ENCODE measurements around the gene PLD1.
A peak's percentile ranks its signal among the peaks of the same experiment; 100 is the strongest.

The PLD1 gene

GRCh38 chr3:171813897-171814460 lies 3.7 kb upstream of the PLD1 start:
- DNase-seq = no peak

GRCh38 chr3:171813278-171813896 lies 3.1 kb upstream of the PLD1 start:
- no peak for DNase-seq

- DNase-seq = no peak
Measured at GRCh38 chr3:171812811-171813210, 2.5 kb upstream of the PLD1 start.

DNA sequence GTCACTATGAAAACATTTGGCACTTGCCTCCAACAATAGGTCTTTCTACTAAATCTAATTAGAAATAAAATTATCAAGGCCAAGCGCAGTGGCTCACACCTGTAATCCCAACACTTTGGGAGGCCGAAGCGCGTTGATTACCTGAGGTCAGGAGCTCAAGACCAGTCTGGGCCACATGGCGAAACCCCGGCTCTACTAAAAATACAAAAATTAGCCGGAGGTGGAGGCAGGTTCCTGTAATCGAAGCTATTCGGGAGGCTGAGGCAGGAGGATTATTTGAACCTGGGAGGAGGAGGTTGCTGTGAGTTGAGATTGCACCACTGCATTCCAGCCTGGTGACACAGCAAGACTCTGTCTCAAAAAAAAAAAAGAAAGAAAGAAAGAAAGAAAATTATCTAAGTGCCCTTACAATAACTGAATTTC lies 1.6 kb upstream of the PLD1 start:
- DNase-seq = no peak

DNA sequence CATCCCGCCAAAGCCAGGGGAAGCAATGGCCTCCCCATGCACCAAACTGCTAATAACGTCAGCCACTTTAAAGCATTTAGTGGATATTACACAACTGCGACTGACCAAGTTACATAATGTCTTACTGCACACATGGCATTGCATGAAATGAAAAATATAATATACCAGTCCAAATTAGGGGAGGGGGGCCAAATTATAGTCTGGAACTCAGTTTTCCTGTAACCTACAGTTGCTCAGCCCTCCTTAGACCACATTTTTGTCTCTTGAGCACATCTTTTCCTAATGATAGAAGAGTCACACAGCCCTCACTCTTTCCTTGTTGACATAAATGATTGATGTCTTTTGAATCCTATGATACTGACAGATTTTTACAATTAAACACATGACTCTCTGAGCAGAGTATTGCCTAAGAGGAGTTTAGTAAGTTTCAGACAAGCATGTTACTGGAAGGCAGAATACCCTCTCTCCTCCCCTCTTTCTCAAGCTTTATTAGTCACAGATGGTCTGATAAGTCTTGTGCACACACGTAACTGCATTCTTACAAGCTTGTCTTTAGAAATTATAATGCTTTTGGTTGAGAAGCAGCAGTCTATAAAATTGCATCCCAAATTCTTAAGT lies 1.1 kb upstream of the PLD1 start:
- DNase-seq = peak in 1 of 2 experiments; percentile 49

- no peak for DNase-seq
Measured at GRCh38 chr3:171810629-171811294, 479 bp upstream of the PLD1 start.

- peak in 1 of 2 experiments; percentile 32 for DNase-seq
Measured at GRCh38 chr3:171809611-171809860, 747 bp downstream of the PLD1 start.

GRCh38 chr3:171807806-171808205 lies 2.5 kb downstream of the PLD1 start:
- DNase-seq = no peak

- no peak for DNase-seq
Measured at GRCh38 chr3:171807129-171807675, 3.1 kb downstream of the PLD1 start.

DNA sequence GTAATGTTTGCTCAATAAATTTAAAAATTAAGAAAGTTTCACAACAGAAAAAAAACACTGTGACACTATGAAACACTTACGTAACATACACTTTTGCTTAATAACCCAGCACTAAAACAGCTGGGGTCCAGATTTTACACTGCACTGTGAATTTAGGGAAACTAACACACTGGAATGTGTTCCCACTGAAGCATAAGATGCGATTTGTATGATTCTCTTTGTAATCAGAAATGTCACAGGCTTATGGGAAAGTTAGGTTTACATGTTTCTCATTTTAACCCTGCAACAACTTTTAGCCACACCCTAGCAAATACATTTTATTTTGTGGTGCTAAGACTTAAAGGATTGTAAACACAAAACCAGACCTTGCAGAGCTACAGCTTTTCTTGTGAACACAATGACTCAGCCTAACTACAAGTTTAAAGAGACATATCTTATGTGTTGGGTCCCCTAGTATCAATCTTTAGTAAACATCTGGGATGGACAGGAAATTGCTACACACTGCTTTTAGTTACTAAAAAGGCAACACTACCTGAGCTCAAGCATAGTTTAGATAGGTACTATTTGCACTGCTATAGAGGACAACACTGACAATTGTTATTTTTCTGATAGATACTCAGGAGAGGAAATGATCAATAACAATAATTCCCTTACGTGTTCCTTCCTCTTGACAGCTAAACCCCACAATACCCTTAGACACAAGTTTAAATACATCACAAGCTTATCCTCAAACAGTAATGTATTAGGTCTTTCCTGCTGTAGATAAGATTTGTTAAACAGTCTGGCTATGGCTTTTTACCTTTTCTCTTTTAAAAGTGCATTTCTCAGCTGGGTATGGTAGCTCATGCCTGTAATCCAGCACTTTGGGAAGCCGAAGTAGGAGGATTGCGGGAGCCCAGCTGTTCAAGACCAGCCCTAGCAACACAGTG lies 3.8 kb downstream of the PLD1 start:
- DNase-seq = no peak

DNA sequence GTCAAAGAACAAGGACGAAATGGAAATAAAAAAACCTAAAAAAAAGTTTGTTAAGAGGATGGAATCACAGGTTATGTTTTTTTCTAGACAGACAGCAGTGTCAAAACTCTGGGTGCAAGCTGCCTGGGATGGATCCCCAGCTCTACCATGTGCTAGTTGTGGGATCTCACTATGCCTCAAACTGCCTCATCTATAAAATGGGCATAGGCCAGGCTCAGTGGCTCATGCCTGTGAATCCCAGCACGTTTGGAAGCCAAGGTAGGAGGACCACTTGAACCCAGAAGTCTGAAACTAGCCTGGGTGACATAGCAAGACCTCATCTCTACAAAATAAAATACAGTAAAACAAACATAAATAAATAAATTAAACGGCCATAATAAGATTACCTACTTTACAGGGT lies 4.6 kb downstream of the PLD1 start:
- no peak for DNase-seq

DNA sequence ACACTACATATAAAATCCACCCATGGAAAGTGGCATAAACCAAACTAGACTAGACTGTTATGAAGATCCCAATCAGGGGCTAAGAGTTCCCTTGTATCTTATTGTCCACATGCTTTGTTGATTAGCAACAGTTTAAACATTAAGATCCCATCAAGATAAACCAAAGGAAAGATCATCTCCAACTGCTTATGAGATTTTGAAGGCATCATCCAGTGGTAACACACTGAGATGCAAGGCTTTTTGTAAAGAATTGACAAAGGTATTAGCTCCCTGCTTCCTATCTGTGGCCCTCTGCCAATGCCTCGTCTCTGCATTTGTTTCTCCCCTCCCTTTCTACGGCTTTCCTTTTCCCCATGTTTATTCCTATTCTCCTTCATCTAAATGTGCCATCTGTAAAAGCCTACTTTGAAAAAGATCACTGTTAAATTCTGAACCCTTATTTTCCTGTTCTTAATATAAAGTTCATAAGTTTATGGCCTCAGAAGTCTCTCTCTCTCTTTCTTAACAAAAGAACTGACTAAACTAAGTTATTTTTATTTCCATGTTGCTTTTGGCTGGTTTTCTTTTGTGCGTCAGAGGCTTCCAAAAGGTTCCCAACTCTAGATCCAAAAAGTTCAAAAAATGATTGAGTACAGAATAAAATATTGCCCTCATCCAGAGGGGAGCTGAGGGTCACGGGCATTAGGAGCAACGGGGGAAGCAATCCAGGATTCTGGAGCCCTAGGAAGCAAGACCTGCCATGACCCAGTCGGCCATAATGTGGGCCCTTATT lies 5.5 kb downstream of the PLD1 start:
- DNase-seq = no peak

GRCh38 chr3:171803044-171803443 lies 7.2 kb downstream of the PLD1 start:
- DNase-seq = no peak

DNA sequence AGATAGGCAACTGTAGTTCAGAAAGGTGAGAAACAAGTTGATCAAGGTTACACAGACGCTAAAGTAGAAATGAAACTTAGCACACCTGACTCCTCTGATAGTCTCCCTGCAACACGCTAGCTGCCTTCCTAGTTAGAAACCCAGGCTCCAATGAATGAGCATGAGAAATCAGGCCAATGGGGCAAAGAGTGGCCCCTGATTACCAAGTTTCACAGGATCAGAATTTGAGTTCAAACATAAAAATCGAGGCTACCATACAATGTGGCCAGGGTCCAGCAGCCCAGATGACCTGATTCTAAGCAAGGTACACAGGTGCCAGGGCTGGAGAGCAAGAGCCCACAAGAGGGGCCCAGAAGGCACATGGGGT lies 7.7 kb downstream of the PLD1 start:
- DNase-seq = no peak

- no peak for DNase-seq
Measured at GRCh38 chr3:171801738-171802589, 8.3 kb downstream of the PLD1 start.

DNA sequence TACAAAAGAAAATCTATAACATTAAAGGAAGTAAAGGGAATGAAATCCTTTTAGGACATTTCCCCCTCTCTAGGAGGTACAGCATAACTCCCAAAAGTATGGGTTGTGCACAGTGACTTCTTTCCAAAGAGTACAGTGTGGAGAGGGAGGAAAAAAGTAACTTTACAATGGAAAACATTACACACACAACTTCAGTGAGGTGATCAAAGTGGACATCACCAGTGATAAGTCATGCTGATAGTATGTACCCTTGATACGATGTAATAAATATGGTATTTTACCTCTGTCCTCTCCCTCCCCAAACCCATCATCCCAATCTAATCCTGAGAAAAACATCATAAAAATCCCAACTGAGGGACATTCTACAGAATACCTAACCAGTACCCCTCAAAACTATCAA lies 10.8 kb downstream of the PLD1 start:
- DNase-seq = no peak

DNA sequence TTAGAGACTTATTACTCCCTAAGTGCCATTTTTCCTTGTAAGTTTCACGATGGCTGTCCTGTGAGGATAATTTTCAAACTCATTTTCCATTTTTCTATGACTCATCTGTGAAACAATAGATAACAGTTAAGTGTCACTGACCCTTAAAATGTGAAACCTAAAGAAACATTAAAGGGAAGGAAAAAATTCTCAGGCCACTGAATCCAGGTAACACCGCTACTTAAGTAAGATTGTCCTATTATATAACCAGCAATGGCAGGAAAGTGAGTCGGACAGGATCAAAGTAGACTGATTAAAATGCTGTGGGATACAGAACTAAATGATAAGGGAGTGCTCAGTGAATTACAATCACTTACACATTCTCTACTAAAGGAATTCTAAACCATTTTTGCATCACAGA lies 12.4 kb downstream of the PLD1 start:
- DNase-seq = no peak

GRCh38 chr3:171797265-171797679 lies 13.0 kb downstream of the PLD1 start:
- no peak for DNase-seq

DNA sequence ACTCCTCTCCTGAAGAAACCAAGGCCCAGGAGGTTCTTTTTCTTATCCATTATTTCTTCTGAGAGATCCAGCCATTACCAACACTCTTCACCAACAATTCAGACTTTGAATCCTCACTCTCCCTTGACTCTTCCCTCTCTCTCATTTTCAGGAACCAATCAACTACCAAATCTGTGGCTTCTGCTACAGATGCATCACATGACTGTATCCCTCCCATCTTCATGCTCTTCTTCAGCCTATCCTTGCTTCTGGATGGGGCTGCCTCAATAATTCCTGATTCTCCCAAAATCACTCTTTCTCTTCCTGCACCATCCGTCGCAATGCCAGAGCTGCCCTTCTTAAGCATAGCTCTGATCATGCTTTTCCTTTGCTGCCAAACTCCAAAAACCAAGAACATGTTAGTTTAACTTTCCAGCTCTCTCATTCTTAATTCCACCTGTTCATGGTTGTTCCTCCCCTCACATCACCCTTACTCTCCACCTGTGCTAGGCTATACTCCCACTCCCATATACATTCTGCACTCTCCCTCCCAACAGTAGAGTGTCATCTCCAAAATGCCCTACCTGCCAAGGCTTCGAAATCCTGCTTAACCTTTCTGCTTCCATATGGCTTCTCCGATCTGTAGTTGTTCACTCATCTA lies 13.5 kb downstream of the PLD1 start:
- no peak for DNase-seq

- no peak for DNase-seq
Measured at GRCh38 chr3:171792531-171792930, 17.8 kb downstream of the PLD1 start.

GRCh38 chr3:171791692-171792076 lies 18.6 kb downstream of the PLD1 start:
- no peak for DNase-seq
